GM19099 (cell line): ENCODE results near the gene SPIN1.

Experiments used
- POLR2A ChIP-seq: IDR thresholded peaks from 3 replicates; pipeline ENCODE4 v1.6.1; 2011; ENCODE audit warnings: low read depth; ENCODE audit not compliant: insufficient read length; ENCODE audit errors: extremely low read depth

SPIN1 gene

DNA sequence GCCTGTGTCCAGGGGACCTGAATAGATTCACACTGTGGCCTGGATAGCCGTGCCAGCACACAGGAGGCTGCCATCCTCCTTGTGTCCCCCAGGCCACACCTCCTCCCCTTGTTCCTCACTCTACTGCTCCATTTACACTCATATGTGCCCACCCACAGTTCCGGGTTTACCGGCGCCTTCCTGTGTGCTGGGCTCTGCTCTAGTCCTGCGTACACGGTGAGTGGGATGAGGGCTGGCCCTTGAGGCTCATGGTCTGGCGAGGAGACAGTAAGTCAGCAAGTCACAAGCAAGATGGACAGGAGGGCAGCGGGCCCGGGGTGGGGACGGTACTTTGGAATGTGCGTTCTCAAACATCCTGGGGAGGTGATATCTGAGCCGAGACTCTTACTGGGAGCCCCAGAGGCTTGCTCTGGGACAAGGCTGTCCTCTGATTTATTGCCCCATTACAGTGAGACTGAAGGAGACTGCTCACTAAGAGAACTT lies 114.3 kb downstream of the SPIN1 start:
- TF ChIP-seq POLR2A = no peak

DNA sequence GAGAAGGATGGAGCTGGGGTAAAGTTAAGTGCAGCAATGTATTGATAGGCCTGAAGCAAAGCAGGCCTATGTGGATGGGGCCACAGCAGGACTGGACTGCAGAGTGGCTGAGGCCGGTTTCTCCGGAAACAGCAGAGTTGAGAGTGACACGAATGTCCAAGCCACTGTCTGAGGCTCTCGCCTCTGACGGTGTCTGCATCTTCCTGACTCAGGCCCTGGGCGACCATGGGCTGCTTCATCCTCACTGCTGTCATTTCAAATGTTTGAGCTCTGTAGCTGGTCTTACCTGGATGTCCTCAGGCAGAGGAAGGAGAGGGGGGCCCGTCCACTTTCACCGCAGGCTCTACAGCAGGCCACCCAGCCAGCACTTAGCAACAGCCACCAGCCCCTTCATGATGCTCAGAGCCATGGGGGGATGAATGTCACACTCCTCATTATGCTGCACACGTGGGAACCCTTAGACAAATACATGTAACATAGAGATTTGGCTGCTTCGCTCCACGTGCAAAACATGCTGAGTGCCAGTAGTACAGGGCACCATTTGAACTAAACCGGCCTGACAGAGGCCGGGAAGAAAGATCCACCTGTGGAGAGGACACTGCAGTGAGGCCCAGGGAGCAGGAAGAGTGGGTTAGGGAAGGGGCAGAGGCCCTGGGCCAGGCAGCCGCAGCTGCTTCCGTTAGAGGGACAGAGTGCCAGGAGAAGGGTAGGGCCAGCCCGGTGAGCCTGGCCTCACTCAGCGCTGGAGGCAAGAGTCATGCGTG lies 115.0 kb downstream of the SPIN1 start:
- no peak for TF ChIP-seq POLR2A

DNA sequence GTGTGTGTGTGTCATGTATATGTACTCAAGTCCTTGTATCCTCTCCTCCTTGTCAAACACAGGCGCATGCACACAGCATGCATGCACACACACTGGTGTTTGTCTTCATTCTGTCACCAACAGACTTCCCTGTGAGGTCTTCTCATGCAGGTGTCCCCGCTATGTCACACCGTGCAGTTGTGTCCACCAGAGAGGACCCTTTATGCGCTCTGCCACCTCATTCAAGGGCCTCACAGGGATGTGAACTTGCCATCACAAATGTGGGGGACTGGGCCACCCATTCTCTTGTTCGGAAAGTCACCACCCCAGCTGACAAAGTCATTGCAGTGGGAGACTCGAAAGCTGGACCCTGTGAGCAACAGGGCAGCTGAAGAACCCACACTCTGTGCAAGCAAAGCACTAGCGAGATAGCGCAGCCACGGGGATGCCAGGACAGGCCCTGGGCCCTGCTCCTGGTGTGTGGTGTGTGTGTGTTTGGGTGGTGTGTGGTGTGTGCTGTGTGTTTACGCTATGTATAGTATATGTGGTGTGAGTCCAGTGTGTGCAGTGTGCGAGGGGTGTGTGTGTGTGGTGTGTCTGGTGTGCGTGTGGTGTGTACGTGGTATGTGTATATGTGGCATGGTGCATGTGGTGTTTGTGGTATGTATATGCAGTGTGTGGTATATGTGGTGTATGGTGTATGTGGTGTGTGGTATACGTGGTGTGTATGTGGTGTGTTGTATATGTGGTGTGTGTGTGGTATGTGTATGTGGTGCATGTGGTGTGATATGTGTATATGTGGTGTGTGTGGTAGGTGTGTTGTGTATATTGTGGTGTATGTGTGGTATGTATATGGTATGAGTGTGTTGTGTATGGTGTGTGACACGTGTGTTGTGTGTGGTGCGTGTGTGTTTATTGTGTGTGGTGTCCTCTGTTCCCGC lies 115.9 kb downstream of the SPIN1 start:
- TF ChIP-seq POLR2A = no peak

DNA sequence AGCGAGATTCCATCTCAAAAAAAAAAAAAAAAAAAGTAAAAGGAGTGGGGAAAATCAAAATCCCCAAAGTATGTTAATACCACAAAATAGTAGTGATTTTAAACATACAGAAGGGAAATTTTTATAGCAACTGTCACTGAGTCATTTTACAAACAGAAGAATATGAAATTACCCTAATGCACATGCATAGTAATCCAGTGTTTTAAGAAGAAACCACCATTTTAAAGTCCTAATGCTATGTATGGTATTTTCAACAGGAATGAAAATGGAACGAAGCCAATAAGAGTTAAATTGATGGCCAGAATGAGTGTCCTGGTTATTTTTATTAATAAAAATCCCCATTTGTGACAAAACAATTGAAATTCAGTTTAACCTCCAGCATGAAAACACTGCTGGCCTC lies 120.1 kb downstream of the SPIN1 start:
- no peak for TF ChIP-seq POLR2A

DNA sequence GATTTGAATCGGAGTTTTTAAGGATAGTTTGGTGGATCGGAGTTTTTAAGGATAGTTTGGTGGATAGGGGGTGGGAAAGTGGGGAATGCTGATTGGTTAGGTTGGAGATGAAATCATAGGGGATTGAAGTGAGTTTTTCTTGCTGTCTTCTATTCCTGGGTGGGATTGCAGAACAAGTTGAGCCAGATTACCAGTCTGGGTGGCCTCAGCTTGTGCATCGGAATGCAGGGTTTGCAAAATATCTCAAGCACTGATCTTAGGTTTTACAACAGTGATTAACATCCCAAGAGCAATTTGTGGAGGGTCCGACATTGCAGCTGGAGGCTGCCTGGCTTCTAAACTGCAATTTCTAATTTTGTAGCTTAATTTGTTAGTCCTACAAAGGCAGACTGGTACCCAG lies 123.7 kb downstream of the SPIN1 start:
- TF ChIP-seq POLR2A = no peak

DNA sequence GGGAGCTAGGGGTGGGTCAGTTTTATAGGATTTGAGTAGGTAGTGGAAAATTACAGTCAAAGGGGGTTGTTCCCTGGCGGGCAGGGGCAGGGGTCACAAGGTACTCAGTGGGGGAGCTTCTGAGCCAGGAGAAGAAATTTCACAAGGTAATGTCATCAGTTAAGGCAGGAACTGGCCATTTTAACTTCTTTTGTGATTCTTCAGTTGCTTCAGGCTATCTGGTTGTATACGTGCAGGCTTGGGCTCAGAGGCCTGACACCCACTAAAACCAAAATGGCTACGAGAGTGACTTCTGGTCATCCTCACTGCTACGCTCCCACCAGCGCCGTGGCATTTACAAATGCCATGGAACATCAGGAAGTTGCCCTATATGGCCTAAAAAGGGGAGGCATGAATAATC lies 126.0 kb downstream of the SPIN1 start:
- no peak for TF ChIP-seq POLR2A

DNA sequence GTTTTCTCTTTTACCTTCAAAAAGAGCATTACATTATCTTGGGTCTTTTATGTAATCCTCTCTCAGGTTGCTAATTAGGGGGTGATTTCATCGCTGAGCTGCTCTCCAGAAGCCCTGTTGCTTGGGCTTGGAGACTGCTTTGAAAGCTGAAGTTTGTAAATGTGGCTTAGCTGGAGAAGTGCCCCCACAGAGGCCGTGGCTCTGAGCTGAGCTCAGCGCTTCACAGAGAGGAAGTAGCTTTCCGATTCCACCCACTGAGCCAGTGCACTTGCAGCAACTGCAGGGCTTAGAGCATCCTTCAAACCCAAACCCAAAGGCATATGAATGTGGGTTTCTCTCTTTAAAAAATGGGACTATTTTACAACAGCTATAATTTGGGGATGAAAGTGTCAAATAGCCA lies 133.1 kb downstream of the SPIN1 start:
- no peak for TF ChIP-seq POLR2A

DNA sequence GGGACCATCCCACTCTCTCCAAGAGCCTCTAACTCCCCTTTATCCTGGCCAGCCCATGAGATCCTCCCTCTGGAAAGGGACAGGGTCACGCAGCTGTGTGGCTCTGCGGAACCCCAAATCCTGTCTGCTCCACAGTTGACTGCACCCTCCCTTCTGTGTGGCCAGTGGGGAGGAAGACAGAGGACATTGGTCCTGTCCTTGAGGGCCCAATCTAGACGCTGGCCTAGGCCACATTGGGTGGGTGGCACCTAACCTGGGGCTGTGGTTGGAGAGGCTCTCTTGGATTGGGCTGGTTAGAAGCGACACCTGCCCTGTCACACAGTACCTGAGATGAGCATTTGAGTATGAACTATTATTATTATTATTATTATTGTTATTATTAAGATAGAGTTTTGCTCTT lies 134.1 kb downstream of the SPIN1 start:
- TF ChIP-seq POLR2A = no peak

DNA sequence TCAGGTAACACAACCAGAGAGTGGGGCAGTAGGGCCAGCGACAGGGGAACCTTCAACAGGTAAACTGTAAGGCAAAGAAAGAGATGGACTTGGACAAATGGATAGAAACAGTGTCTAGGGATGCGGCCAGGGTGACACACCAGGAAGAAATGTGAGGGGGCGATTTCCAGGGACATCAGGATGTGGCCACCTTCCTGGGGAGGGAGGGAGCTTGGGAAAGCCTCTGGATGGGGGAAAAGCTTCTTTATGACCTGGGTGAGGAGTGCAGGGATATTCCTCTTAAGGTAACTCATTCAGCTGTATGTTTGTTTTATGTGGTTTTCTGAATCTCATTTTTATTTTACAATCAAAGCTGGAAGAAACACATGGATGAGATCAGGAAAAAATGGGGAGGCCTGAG lies 134.8 kb downstream of the SPIN1 start:
- TF ChIP-seq POLR2A = no peak

DNA sequence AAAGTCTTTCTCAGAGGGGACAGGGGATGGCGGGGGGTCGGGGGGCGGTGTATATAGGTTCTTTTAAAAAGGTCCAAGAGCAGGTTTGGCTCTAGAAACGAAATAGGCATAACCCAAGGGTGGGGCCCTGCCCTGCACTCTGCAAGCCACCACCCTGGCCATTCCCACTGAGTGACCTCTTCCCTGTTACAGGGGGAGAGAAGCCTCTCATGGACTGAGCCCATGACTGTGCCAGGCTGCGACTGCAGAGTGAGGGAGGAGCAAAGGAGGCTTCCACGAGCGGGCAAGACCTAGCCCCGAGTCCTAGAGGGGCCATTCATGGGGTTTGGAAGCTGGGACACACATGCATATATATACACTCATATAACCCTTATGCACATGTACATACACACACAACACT lies 136.7 kb downstream of the SPIN1 start:
- TF ChIP-seq POLR2A = no peak

DNA sequence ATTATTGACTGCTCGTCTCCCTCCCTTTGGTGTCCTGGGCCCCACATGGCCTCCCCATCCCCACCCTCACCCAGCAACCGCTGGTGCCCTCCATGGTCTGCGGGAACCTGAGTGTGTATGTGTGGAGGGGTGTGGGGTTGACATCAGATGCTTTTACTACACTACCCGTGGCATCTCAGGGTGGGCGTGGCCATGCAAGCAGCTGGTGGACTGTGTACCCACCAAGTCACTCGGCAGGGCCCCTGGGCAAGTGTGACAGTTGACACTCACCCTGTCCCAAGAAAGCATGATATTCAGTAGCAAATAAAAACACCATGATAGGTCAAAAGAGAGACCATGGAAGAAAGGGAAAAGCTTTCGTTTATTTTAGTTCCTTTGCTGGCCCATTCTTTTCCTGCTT lies 139.4 kb downstream of the SPIN1 start:
- TF ChIP-seq POLR2A = no peak
